A673 (cell line): Measurements from ENCODE around the gene ARHGAP18.

ENCODE experiments used
- EZH2 ChIP-seq: fragments of 200-600 bp; sonication (generic); IDR thresholded peaks from 2 replicates; pipeline ENCODE4 v1.6.1; 2017; ENCODE audit warnings: borderline replicate concordance, low read depth, mild to moderate bottlenecking, mixed read lengths, antibody characterized with exemption, low read length; ENCODE audit not compliant: poor library complexity, severe bottlenecking
- TF ChIP-seq, protein P1 (sequence below): fragments of 300-800, 200-600 bp; sonication (generic); conservative IDR thresholded peaks from 2 replicates; pipeline ENCODE4 v1.5.1; 2017; ENCODE audit warnings: low read depth, mild to moderate bottlenecking, antibody characterized with exemption, low read length, moderate library complexity, mixed read lengths

DNA sequence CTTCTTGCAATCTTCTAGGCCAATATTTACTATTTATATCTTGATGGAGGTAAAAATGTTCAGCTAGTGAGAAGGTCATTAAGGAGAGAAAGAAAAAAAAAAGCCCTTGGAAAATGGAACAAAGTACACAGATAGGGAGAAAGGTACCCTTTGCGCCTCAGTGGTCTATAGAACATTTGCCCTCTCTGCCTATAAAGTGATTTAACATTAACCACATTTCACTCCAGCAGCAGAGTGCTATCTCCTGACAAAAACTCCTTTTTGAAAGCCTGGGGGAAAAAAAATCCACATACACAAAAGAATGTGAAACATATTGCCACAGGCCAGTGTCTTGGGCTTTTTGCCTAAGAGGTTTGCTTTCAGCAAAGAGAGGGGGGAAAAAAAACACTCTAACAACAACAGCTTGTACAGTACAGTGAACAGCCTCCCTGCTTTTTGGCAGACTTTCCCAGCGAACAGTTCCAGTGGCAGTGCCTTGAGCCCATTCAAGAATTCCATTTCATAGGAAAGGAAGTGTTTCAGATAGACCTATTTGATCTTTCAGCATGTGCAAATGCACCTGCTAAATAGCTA, 695 bp downstream of the ARHGAP18 start:
- TF ChIP-seq, protein P1, sequence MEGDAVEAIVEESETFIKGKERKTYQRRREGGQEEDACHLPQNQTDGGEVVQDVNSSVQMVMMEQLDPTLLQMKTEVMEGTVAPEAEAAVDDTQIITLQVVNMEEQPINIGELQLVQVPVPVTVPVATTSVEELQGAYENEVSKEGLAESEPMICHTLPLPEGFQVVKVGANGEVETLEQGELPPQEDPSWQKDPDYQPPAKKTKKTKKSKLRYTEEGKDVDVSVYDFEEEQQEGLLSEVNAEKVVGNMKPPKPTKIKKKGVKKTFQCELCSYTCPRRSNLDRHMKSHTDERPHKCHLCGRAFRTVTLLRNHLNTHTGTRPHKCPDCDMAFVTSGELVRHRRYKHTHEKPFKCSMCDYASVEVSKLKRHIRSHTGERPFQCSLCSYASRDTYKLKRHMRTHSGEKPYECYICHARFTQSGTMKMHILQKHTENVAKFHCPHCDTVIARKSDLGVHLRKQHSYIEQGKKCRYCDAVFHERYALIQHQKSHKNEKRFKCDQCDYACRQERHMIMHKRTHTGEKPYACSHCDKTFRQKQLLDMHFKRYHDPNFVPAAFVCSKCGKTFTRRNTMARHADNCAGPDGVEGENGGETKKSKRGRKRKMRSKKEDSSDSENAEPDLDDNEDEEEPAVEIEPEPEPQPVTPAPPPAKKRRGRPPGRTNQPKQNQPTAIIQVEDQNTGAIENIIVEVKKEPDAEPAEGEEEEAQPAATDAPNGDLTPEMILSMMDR, result no peak
- TF ChIP-seq EZH2, result no peak
